ENCODE results near the gene ALPK3. TPM values are rescaled to one million over a fixed set of nuclear protein-coding genes. Genes with fewer than 3 reads are reported as not detected.

ALPK3 gene
- polyA plus RNA-seq, 1 donor from 2014 or later = not detected

DNA sequence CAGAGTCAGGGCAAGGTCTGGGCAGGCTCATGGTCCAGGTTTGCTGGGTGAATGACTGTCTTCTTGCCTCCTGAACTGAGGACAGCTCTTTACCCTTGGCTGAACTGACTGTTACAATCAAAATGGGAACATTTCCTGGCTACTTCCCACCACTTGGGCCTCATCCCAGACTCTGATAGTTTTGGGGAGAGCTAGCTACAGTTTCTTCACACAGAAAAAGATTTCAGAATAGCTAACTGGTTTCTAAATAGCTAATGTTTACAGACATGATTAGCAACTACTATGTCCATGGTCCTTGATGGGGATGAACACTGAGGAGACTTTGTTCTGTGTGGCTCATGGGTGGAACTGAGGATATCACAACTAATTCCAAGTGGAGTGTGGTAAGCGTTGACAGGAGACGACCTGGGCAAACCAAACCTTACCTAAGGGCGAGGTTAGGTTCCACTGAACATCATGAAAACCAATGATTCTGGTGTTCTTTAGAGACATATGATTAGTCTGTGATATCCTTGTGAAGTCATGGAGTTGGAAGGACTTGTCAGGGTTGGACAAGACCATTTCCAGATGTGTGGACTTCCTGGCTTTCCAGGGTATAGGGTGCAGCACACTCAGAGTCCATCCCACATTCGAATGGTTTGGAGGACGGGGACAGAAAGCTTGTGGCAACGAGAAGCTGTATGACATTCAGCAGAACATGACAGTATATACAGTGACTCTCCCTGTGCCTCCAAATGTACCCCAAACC, 7.3 kb downstream of the ALPK3 start:
- H3K79me2 ChIP-seq (replicated peaks; ENCODE audit: insufficient read depth, low read length) = no peaks in the 10 kb centered on the region
- H3K27me3 ChIP-seq (ENCODE audit: insufficient read depth, low read depth, low read length) = no peaks in the 10 kb centered on the region
- H3K4me2 ChIP-seq (ENCODE audit: low read length) = no peak overlapping the region
- no peak overlapping the region for H2AFZ ChIP-seq (ENCODE audit: low read depth, low read length)
- no peaks in the 10 kb centered on the region for H3K9me2 ChIP-seq (ENCODE audit: insufficient read depth, low read length)
- TF ChIP-seq, protein P1, sequence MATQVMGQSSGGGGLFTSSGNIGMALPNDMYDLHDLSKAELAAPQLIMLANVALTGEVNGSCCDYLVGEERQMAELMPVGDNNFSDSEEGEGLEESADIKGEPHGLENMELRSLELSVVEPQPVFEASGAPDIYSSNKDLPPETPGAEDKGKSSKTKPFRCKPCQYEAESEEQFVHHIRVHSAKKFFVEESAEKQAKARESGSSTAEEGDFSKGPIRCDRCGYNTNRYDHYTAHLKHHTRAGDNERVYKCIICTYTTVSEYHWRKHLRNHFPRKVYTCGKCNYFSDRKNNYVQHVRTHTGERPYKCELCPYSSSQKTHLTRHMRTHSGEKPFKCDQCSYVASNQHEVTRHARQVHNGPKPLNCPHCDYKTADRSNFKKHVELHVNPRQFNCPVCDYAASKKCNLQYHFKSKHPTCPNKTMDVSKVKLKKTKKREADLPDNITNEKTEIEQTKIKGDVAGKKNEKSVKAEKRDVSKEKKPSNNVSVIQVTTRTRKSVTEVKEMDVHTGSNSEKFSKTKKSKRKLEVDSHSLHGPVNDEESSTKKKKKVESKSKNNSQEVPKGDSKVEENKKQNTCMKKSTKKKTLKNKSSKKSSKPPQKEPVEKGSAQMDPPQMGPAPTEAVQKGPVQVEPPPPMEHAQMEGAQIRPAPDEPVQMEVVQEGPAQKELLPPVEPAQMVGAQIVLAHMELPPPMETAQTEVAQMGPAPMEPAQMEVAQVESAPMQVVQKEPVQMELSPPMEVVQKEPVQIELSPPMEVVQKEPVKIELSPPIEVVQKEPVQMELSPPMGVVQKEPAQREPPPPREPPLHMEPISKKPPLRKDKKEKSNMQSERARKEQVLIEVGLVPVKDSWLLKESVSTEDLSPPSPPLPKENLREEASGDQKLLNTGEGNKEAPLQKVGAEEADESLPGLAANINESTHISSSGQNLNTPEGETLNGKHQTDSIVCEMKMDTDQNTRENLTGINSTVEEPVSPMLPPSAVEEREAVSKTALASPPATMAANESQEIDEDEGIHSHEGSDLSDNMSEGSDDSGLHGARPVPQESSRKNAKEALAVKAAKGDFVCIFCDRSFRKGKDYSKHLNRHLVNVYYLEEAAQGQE (IDR thresholded peaks at IDR 0.05; ENCODE audit: borderline replicate concordance) = no peak
- no peak for TF ChIP-seq POLR2AphosphoS5 (IDR thresholded peaks at IDR 0.05)
- TF ChIP-seq, protein P2, sequence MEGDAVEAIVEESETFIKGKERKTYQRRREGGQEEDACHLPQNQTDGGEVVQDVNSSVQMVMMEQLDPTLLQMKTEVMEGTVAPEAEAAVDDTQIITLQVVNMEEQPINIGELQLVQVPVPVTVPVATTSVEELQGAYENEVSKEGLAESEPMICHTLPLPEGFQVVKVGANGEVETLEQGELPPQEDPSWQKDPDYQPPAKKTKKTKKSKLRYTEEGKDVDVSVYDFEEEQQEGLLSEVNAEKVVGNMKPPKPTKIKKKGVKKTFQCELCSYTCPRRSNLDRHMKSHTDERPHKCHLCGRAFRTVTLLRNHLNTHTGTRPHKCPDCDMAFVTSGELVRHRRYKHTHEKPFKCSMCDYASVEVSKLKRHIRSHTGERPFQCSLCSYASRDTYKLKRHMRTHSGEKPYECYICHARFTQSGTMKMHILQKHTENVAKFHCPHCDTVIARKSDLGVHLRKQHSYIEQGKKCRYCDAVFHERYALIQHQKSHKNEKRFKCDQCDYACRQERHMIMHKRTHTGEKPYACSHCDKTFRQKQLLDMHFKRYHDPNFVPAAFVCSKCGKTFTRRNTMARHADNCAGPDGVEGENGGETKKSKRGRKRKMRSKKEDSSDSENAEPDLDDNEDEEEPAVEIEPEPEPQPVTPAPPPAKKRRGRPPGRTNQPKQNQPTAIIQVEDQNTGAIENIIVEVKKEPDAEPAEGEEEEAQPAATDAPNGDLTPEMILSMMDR (IDR thresholded peaks at IDR 0.05; ENCODE audit: poor library complexity, severe bottlenecking) = no peak
- TF ChIP-seq EZH2 (IDR thresholded peaks at IDR 0.05; ENCODE audit: borderline replicate concordance, insufficient read depth, low read length, poor library complexity, severe bottlenecking) = no peak
- TF ChIP-seq EP300 (conservative IDR thresholded peaks at IDR 0.05; ENCODE audit: poor library complexity, severe bottlenecking) = no peak
- no peaks in the 10 kb centered on the region for H3K9me3 ChIP-seq (ENCODE audit: low read length)
- no peaks in the 10 kb centered on the region for H3K36me3 ChIP-seq (ENCODE audit: insufficient read depth, low read length)
- H3K4me3 ChIP-seq (ENCODE audit: low read length) = no peak overlapping the region
- no peaks in the 10 kb centered on the region for H3F3A ChIP-seq (ENCODE audit: insufficient read depth, low read length, poor library complexity, severe bottlenecking)
- H3K9ac ChIP-seq (ENCODE audit: low read length) = no peak overlapping the region
- H3K27ac ChIP-seq (ENCODE audit: low read length) = no peak overlapping the region
- H4K20me1 ChIP-seq (ENCODE audit: insufficient read depth) = no peaks in the 10 kb centered on the region

DNA sequence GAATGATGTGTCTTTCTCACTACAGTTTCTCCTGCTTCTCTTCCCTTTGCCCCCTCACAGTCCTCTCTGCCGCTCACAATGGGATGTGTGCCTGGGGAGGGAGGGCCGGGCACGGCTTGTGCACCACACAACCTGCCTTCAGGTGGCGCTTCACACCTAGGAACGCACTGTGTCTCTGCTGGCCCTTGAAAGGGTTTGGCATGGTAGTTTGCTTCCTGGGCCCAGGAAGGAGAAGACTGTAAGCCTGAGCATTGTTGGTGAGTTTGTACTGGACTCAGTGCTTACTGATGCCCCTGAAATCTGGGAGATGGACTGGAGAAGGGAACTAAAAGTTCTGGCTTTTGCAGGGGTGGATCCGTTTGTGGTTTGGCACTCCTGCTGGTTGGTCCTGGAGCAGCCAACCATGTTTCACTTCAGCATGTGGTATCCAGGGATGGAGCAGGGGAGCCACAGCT, 9.2 kb downstream of the ALPK3 start:
- Histone ChIP-seq H3K36me3 (ENCODE audit: insufficient read depth, low read length) (no peaks in the 10 kb centered on the region), H3K9me3 (ENCODE audit: low read length) (no peaks in the 10 kb centered on the region), H3K79me2 (replicated peaks; ENCODE audit: insufficient read depth, low read length) (no peaks in the 10 kb centered on the region), H3K9me2 (ENCODE audit: insufficient read depth, low read length) (no peaks in the 10 kb centered on the region), H3K4me3 (ENCODE audit: low read length) (no peak overlapping the region), H3K4me2 (ENCODE audit: low read length) (no peak overlapping the region), H2AFZ (ENCODE audit: low read depth, low read length) (no peak overlapping the region), H3K27ac (ENCODE audit: low read length) (no peak overlapping the region), H3K9ac (ENCODE audit: low read length) (no peak overlapping the region), H3K27me3 (ENCODE audit: insufficient read depth, low read depth, low read length) (no peaks in the 10 kb centered on the region), H3F3A (ENCODE audit: insufficient read depth, low read length, poor library complexity, severe bottlenecking) (no peaks in the 10 kb centered on the region), H4K20me1 (ENCODE audit: insufficient read depth) (no peaks in the 10 kb centered on the region)
- TF ChIP-seq EP300 (conservative IDR thresholded peaks at IDR 0.05; ENCODE audit: poor library complexity, severe bottlenecking) (no peak), RAD21 (conservative IDR thresholded peaks at IDR 0.05) (no peak), POLR2AphosphoS5 (IDR thresholded peaks at IDR 0.05) (no peak), EZH2 (IDR thresholded peaks at IDR 0.05; ENCODE audit: borderline replicate concordance, insufficient read depth, low read length, poor library complexity, severe bottlenecking) (no peak), TAF1 (IDR thresholded peaks at IDR 0.05; ENCODE audit: low read depth) (no peak), SMC3 (conservative IDR thresholded peaks at IDR 0.05; ENCODE audit: poor library complexity) (no peak), MXI1 (conservative IDR thresholded peaks at IDR 0.05; ENCODE audit: poor library complexity, severe bottlenecking) (no peak)
- TF ChIP-seq, protein P2 (IDR thresholded peaks at IDR 0.05; ENCODE audit: poor library complexity, severe bottlenecking) = no peak
- TF ChIP-seq, protein P1 (IDR thresholded peaks at IDR 0.05; ENCODE audit: borderline replicate concordance) = no peak
